HepG2 (cell line): ENCODE measurements around the gene CD7. TPM values are rescaled to one million over a fixed set of nuclear protein-coding genes. Genes with fewer than 3 reads are reported as not detected.

Source experiments
- FOSL1 ChIP-seq: sonication (generic); formaldehyde crosslinking; IDR thresholded peaks from 2 replicates; pipeline ENCODE4 v1.9.0; 2021; ENCODE audit warnings: missing genetic modification reagents, borderline replicate concordance
- KDM4B ChIP-seq: sonication (generic); formaldehyde crosslinking; IDR thresholded peaks from 2 replicates; pipeline ENCODE4 v1.4.0; 2020; ENCODE audit warnings: missing genetic modification reagents
- MEF2D ChIP-seq: sonication (generic); formaldehyde crosslinking; IDR thresholded peaks from 2 replicates; pipeline ENCODE4 v1.5.1; 2020; ENCODE audit warnings: mild to moderate bottlenecking, missing genetic modification reagents
- MNT ChIP-seq: fragments of 450-650 bp; IDR thresholded peaks from 2 replicates; pipeline ENCODE4 v1.6.1; 2016
- PHF5A ChIP-seq: IDR thresholded peaks from one replicate; pipeline ENCODE4 v1.6.1; 2018; ENCODE audit warnings: low read depth, missing genetic modification reagents; ENCODE audit not compliant: unreplicated experiment
- POLR2AphosphoS2 ChIP-seq: IDR thresholded peaks from 2 replicates; pipeline ENCODE4 v1.6.1; 2011; ENCODE audit warnings: low read depth, low read length, improper control_type of control experiment
- SALL2 ChIP-seq: sonication (generic); formaldehyde crosslinking; IDR thresholded peaks from 2 replicates; pipeline ENCODE4 v1.8.1; 2023; ENCODE audit warnings: mild to moderate bottlenecking, missing genetic modification reagents, inconsistent platforms
- SMARCE1 ChIP-seq: fragments of 450-650 bp; IDR thresholded peaks from 2 replicates; pipeline ENCODE4 v1.6.1; 2017; ENCODE audit warnings: borderline replicate concordance
- TBX2 ChIP-seq: sonication (generic); formaldehyde crosslinking; IDR thresholded peaks from 2 replicates; pipeline ENCODE4 v1.5.0; 2020; ENCODE audit warnings: missing genetic modification reagents, mild to moderate bottlenecking, borderline replicate concordance
- TCF12 ChIP-seq, 2 experiments: fragments of 450-650 bp in 1 of 2; sonication (generic) in 1 of 2; formaldehyde crosslinking in 1 of 2; IDR thresholded peaks; 2 replicates each; pipeline versions ENCODE4 v1.6.1 to v1.8.0; 2017 to 2022; ENCODE audit warnings: antibody characterized with exemption in 1 of 2, mild to moderate bottlenecking in 1 of 2, missing genetic modification reagents in 1 of 2, moderate library complexity in 1 of 2
- THRA ChIP-seq: sonication (generic); formaldehyde crosslinking; IDR thresholded peaks from 2 replicates; pipeline ENCODE4 v1.4.0; 2020; ENCODE audit warnings: missing genetic modification reagents, borderline replicate concordance
- TP53 ChIP-seq: sonication (generic); formaldehyde crosslinking; conservative IDR thresholded peaks from 2 replicates; pipeline ENCODE4 v1.4.0; 2020; ENCODE audit warnings: missing genetic modification reagents
- ZBTB7A ChIP-seq: sonication (generic); formaldehyde crosslinking; IDR thresholded peaks from 2 replicates; pipeline ENCODE4 v1.8.0; 2022; ENCODE audit warnings: mild to moderate bottlenecking, missing genetic modification reagents
- ZMAT3 ChIP-seq: sonication (generic); formaldehyde crosslinking; conservative IDR thresholded peaks from 2 replicates; pipeline ENCODE4 v1.7.0; 2021; ENCODE audit warnings: missing genetic modification reagents
- ZMYM4 ChIP-seq: sonication (generic); formaldehyde crosslinking; IDR thresholded peaks from 2 replicates; pipeline ENCODE4 v1.8.1; 2023; ENCODE audit warnings: mild to moderate bottlenecking, missing genetic modification reagents
- ZNF225 ChIP-seq: sonication (generic); formaldehyde crosslinking; IDR thresholded peaks from 2 replicates; pipeline ENCODE4 v1.4.0; 2020; ENCODE audit warnings: mild to moderate bottlenecking, missing genetic modification reagents
- ZNF292 ChIP-seq: sonication (generic); formaldehyde crosslinking; IDR thresholded peaks from 2 replicates; pipeline ENCODE4 v1.8.1; 2022; ENCODE audit warnings: mild to moderate bottlenecking, low read depth, missing genetic modification reagents, borderline replicate concordance
- ZNF33B ChIP-seq: sonication (generic); formaldehyde crosslinking; IDR thresholded peaks from 2 replicates; pipeline ENCODE4 v1.5.1; 2020; ENCODE audit warnings: mild to moderate bottlenecking, missing genetic modification reagents
- ZNF589 ChIP-seq: sonication (generic); formaldehyde crosslinking; conservative IDR thresholded peaks from 2 replicates; pipeline ENCODE4 v1.8.0; 2022; ENCODE audit warnings: mild to moderate bottlenecking, moderate library complexity, missing genetic modification reagents
- ZNF83 ChIP-seq: sonication (generic); formaldehyde crosslinking; IDR thresholded peaks from 2 replicates; pipeline ENCODE4 v1.4.0; 2020; ENCODE audit warnings: missing genetic modification reagents, mild to moderate bottlenecking, borderline replicate concordance
- ZNF841 ChIP-seq: sonication (generic); formaldehyde crosslinking; IDR thresholded peaks from 2 replicates; pipeline ENCODE4 v1.8.1; 2023; ENCODE audit warnings: missing genetic modification reagents, borderline replicate concordance
- polyA plus RNA-seq, 8 experiments: library from polyadenylated mRNA; depleted of rRNA in 3 of 8; stranded (reverse) in 7 of 8; unstranded in 1 of 8; fragments of >200 nt; fragmentation: Illumina TruSeq in 4 of 8; extraction: Trizol in 4 of 8; gene quantifications; 2 replicates each; pipeline versions ENCODE4 v1.2.1 to v1.2.3, GENCODE V29; 2011 to 2016; ENCODE audit warnings: low read depth in 4 of 8, missing spikeins in 1 of 8, mixed read lengths in 1 of 8; ENCODE audit not compliant: insufficient read depth in 1 of 8
- total RNA-seq, 5 experiments: library from RNA; depleted of rRNA; stranded (reverse); fragments of >200 nt; fragmentation: Illumina TruSeq; extraction: Trizol; gene quantifications; 2 replicates each; pipeline ENCODE4 v1.2.3, GENCODE V29; 2016; ENCODE audit warnings: low read depth in 1 of 5
- TF ChIP-seq, protein P1 (sequence below): sonication (generic); formaldehyde crosslinking; IDR thresholded peaks from 2 replicates; pipeline ENCODE4 v1.8.0; 2022; ENCODE audit warnings: mild to moderate bottlenecking, missing genetic modification reagents
- TF ChIP-seq, protein P2 (sequence below): sonication (generic); formaldehyde crosslinking; IDR thresholded peaks from 2 replicates; pipeline ENCODE4 v1.4.0; 2020; ENCODE audit warnings: mild to moderate bottlenecking, missing genetic modification reagents

The CD7 gene
- total and polyA plus RNA-seq, 2 of the 13 experiments (the other 11 are each of a cell fraction or from before 2014, with no cell fraction given), result 67.6 to 76.4 TPM

DNA sequence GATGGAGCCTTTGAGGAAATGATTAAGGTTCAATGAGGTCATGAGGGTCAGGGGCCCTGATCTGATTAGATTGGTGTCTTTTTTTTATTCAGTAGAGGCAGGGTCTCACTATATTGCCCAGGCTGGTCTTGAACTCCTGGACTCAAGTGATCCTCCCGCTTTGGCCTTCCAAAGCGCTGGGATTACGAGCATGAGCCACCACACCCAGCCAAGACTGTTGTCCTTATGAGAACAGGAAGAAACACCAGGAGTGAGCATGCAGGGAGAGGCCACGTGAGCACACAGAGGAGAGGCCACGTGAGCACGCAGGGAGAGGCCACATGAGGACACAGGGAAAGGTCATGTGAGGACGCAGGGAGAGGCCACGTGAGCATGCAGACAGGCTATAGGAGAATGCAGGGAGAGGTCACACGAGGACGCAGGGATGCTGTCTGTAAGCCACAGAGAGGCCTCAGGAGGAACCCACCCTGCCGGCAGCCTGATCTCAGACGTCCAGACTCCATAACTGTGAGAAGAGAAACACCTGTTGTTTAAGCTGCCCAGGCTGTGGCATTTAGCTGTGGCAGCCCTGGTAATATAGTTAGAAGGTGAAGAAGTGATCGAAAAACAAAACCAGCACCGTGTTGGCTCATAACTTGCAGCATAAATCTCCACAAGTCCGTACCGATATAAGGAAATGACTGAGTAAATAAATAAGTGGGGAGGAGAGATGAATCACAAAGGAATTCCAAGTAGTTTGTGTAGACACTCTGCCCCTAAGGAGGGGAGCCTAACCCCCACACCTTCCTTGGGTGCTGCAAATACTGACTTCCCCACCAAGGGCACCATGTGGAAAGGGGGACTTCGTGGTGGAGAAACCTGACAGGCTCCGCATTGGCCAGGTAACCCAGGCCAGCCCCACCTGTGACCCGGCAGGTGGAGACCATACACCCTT lies 29.3 kb downstream of the CD7 start (continued):
- TF ChIP-seq MNT (peak; percentile 100), MEF2D (CRISPR knock-in tag) (peak; percentile 96), ZNF589 (peak; percentile 97), ZNF33B (CRISPR knock-in tag) (0 out of 2 replicates have a peak, but pooled peaks have one; percentile 81), ZBTB7A (CRISPR knock-in tag) (peak; percentile 94), ZNF841 (CRISPR knock-in tag) (no peak), KDM4B (CRISPR knock-in tag) (peak; percentile 96; the same call in 1 of the 2 replicates), SMARCE1 (no peak), POLR2AphosphoS2 (peak; percentile 93; the same call in 1 of the 2 replicates), ZMAT3 (CRISPR knock-in tag) (peak; percentile 96; the same call in 1 of the 2 replicates), FOSL1 (no peak), TP53 (no peak), PHF5A (CRISPR knock-in tag) (peak; percentile 94), ZMYM4 (CRISPR knock-in tag) (peak; percentile 95), ZNF292 (CRISPR knock-in tag) (peak; percentile 86; the same call in 1 of the 2 replicates), THRA (peak; percentile 100), ZNF225 (CRISPR knock-in tag) (peak; percentile 95), TBX2 (CRISPR knock-in tag) (peak; percentile 83; the same call in 1 of the 2 replicates), SALL2 (CRISPR knock-in tag) (peak; percentile 81), TCF12 (IDR thresholded peaks at IDR 0.05) (no peak), TCF12 (CRISPR knock-in tag; IDR thresholded peaks at IDR 0.05) (peak; percentile 7; the same call in 1 of the 2 replicates), ZNF83 (CRISPR knock-in tag) (peak; percentile 65; the same call in 1 of the 2 replicates)
- TF ChIP-seq, protein P1, sequence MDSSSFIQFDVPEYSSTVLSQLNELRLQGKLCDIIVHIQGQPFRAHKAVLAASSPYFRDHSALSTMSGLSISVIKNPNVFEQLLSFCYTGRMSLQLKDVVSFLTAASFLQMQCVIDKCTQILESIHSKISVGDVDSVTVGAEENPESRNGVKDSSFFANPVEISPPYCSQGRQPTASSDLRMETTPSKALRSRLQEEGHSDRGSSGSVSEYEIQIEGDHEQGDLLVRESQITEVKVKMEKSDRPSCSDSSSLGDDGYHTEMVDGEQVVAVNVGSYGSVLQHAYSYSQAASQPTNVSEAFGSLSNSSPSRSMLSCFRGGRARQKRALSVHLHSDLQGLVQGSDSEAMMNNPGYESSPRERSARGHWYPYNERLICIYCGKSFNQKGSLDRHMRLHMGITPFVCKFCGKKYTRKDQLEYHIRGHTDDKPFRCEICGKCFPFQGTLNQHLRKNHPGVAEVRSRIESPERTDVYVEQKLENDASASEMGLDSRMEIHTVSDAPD (CRISPR knock-in tag), result no peak
- TF ChIP-seq, protein P2, sequence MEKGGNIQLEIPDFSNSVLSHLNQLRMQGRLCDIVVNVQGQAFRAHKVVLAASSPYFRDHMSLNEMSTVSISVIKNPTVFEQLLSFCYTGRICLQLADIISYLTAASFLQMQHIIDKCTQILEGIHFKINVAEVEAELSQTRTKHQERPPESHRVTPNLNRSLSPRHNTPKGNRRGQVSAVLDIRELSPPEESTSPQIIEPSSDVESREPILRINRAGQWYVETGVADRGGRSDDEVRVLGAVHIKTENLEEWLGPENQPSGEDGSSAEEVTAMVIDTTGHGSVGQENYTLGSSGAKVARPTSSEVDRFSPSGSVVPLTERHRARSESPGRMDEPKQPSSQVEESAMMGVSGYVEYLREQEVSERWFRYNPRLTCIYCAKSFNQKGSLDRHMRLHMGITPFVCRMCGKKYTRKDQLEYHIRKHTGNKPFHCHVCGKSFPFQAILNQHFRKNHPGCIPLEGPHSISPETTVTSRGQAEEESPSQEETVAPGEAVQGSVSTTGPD (CRISPR knock-in tag), result no peak
